Esophagus muscularis mucosa (tissue), 3 donors: Measurements from ENCODE around the gene LRRC27.

ENCODE experiments used
- CTCF ChIP-seq, 3 experiments: fragments of 200-600 bp in 2 of 3; fragments of 450-650 bp in 1 of 3; sonication (generic) in 2 of 3; IDR thresholded peaks; one replicate each; pipeline ENCODE4 v1.5.1; 2017 to 2019; ENCODE audit warnings: antibody characterized with exemption in 3 of 3, mild to moderate bottlenecking in 2 of 3, moderate library complexity in 1 of 3
- POLR2A ChIP-seq: fragments of 450-650 bp; IDR thresholded peaks from one replicate; pipeline ENCODE4 v1.6.1; 2017; ENCODE audit warnings: antibody characterized with exemption, moderate library complexity, mild to moderate bottlenecking, low read depth
- POLR2AphosphoS5 ChIP-seq, 2 donors: sonication (generic); formaldehyde crosslinking; IDR thresholded peaks; one replicate each; pipeline ENCODE4 v1.6.1; 2017; ENCODE audit warnings: antibody characterized with exemption in 2 of 2

- no peak for TF ChIP-seq CTCF (IDR thresholded peaks at IDR 0.05)
- no peak for TF ChIP-seq POLR2A
- no peak for TF ChIP-seq POLR2AphosphoS5 (IDR thresholded peaks at IDR 0.05)
Observed at GRCh38 chr10:132398566-132398991, 66.6 kb downstream of the LRRC27 start.
